Measurements from ENCODE around the gene CBFB. TPM values are rescaled to one million over a fixed set of nuclear protein-coding genes. Genes with fewer than 3 reads are reported as not detected.

The CBFB gene
- total and polyA plus RNA-seq, 9 of the 15 experiments (the other 6 are each of a cell fraction or from before 2014, with no cell fraction given), result 22.0 to 112 (median 66.5) TPM

DNA sequence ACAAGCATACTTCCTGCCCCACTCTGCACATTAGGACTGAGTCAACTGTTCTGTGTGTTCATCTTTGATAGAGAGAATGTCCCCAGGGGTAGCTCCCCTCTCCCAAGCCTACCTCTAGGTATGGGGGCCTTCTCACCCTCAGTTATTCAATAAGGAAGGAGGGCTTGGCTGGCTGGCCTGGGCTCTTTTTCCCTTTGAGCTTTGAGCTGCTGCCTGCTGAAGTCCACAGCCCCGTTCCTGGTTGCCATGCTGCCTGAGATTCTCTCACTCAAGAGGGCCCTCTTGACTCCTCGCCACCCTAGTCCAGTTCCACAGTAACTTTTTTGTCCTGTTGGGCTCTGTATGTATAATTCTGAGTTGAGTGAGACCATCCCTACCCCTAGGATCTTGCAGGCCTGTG is 116.8 kb downstream of the CBFB start:
- Histone ChIP-seq H3K4me1 (replicated peaks in 1 of 2; ENCODE audit: control insufficient read depth in 2 of 2, insufficient read depth in 2 of 2, low read length in 2 of 2) (peaks cover 0 to 16% of the 10 kb centered on the region in 2 experiments; a peak in 2 of 5 replicates), H3K9me1 (ENCODE audit: control insufficient read depth, insufficient read depth, low read length) (no peaks in the 10 kb centered on the region), H3K36me3 (ENCODE audit: control insufficient read depth, insufficient read depth, low read length) (peaks cover 81% of the 10 kb centered on the region), H3K27ac (ENCODE audit: extremely low read depth, low read depth, low read length) (no peak overlapping the region), H3K4me3 (no peak overlapping the region), H2AFZ (ENCODE audit: low read depth, low read length) (no peak overlapping the region), H3K27me3 (ENCODE audit: control insufficient read depth in 2 of 2, insufficient read depth in 2 of 2, low read length in 2 of 2) (no peaks in the 10 kb centered on the region), H4K20me1 (replicated peaks; ENCODE audit: control insufficient read depth, insufficient read depth, low read length) (no peaks in the 10 kb centered on the region), H3K9me3 (replicated peaks; ENCODE audit: control insufficient read depth, insufficient read depth, low read depth, low read length) (no peaks in the 10 kb centered on the region), H3K9ac (ENCODE audit: insufficient read depth in 1 of 2, low read depth in 2 of 2, low read length in 2 of 2) (no peak overlapping the region; a peak in 1 of 4 replicates), H3K4me2 (ENCODE audit: insufficient read depth, low read length) (no peak overlapping the region), H3K79me2 (ENCODE audit: control insufficient read depth, insufficient read depth, low read length) (no peaks in the 10 kb centered on the region)
- BruUV-seq (replicated peaks), result no TSS peak
- FAIRE-seq, result no peak
- POLR2A ChIA-PET, result interaction anchor here (0.6 to 1.4 kb wide), 4 partner anchors 9 to 172 kb away, joined by 3 read pairs; no protein-coding TSS in a partner anchor
- CTCF ChIA-PET (ENCODE audit: low intra/inter-chr PET ratio), result no interaction called here
- in situ Hi-C loops (cut with MboI), result no loop called here
- no peak for TF ChIP-seq NEUROD1 (IDR thresholded peaks at IDR 0.05; ENCODE audit: borderline replicate concordance, low read depth, low read length, partially characterized antibody)
- TF ChIP-seq HCFC1 (IDR thresholded peaks at IDR 0.05; ENCODE audit: low read depth, low read length), result no peak
- no peak for TF ChIP-seq DIDO1 (tag; IDR thresholded peaks at IDR 0.05; ENCODE audit: low read depth)
- no peak for TF ChIP-seq SNAPC5 (CRISPR knock-in tag; IDR thresholded peaks at IDR 0.05)
- WGBS (ENCODE audit: insufficient coverage, low coverage, missing lambda C conversion rate), result 92% methylated on average over 2 of the region's 2 CpGs
- DNase-seq (ENCODE audit: extremely low read depth in 1 of 4, low spot score in 3 of 4), result no peak
- intact Hi-C loops (cut with micrococcal nuclease), result no loop called here
- no peak for ATAC-seq

DNA sequence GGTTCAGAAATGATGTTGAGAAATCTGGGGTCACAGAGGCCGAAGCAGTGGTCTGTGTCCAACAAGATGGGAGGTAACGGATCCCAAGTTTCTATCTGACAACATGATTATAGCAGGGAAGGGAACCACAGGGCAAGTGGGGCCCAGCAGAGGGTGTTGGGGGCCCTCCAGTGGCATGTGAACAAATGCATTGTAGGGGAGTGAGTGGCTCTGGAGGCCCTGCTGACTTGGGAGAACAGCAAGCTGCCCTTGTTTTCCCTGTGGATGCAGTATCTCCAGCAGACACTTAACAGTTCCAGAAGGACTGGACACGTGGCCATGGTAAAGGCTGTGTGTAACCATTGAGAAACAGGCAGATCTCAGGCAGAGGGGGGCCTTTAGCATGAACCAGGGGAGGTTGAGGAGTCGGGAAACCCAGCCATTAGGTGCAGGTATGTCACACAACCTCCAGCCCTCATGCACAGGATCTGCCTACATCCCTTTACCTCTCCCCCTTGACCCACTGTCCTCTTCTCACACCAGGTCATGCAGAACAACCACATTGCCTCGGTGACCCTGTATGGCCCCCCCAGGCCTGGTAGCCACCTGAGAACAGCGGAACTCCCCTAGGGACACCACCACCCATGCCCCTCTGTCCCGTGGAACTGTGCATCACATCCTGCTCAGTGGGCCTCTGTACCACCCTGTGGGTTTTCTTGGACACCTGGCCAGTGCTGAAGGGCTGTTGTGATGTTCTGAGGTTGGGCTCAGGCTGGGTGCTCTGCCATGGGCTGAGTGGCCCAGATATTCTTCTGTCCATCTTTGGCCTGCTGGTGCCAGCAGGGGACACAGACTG is 117.8 kb downstream of the CBFB start:
- Histone ChIP-seq H3K27me3 (ENCODE audit: control insufficient read depth in 2 of 2, insufficient read depth in 2 of 2, low read length in 2 of 2) (no peaks in the 10 kb centered on the region), H3K36me3 (ENCODE audit: control insufficient read depth, insufficient read depth, low read length) (peaks cover 71% of the 10 kb centered on the region), H3K9me1 (ENCODE audit: control insufficient read depth, insufficient read depth, low read length) (no peaks in the 10 kb centered on the region), H2AFZ (ENCODE audit: low read depth, low read length) (no peak overlapping the region), H3K9me3 (replicated peaks; ENCODE audit: control insufficient read depth, insufficient read depth, low read depth, low read length) (no peaks in the 10 kb centered on the region), H3K27ac (ENCODE audit: extremely low read depth, low read depth, low read length) (no peak overlapping the region), H4K20me1 (replicated peaks; ENCODE audit: control insufficient read depth, insufficient read depth, low read length) (no peaks in the 10 kb centered on the region), H3K9ac (ENCODE audit: insufficient read depth in 1 of 2, low read depth in 2 of 2, low read length in 2 of 2) (no peak overlapping the region), H3K79me2 (ENCODE audit: control insufficient read depth, insufficient read depth, low read length) (no peaks in the 10 kb centered on the region), H3K4me1 (replicated peaks in 1 of 2; ENCODE audit: control insufficient read depth in 2 of 2, insufficient read depth in 2 of 2, low read length in 2 of 2) (peaks cover 0 to 26% of the 10 kb centered on the region in 2 experiments; a peak in 2 of 5 replicates), H3K4me2 (ENCODE audit: insufficient read depth, low read length) (no peak overlapping the region), H3K4me3 (no peak overlapping the region)
- FAIRE-seq (no peak), DNase-seq (ENCODE audit: extremely low read depth in 1 of 4, low spot score in 3 of 4) (no peak), ATAC-seq (no peak)
- intact Hi-C loops (cut with micrococcal nuclease), result no loop called here
- no TSS peak for BruUV-seq (replicated peaks)
- in situ Hi-C loops (cut with MboI), result no loop called here
- ChIA-PET POLR2A (interaction anchor here (1.4 kb wide), 1 partner anchor 12 kb away, joined by 3 read pairs; no protein-coding TSS in a partner anchor), CTCF (ENCODE audit: low intra/inter-chr PET ratio) (no interaction called here)
- 71% methylated on average over 6 of the region's 7 CpGs for WGBS (ENCODE audit: insufficient coverage, low coverage, missing lambda C conversion rate)
- TF ChIP-seq, protein P1, sequence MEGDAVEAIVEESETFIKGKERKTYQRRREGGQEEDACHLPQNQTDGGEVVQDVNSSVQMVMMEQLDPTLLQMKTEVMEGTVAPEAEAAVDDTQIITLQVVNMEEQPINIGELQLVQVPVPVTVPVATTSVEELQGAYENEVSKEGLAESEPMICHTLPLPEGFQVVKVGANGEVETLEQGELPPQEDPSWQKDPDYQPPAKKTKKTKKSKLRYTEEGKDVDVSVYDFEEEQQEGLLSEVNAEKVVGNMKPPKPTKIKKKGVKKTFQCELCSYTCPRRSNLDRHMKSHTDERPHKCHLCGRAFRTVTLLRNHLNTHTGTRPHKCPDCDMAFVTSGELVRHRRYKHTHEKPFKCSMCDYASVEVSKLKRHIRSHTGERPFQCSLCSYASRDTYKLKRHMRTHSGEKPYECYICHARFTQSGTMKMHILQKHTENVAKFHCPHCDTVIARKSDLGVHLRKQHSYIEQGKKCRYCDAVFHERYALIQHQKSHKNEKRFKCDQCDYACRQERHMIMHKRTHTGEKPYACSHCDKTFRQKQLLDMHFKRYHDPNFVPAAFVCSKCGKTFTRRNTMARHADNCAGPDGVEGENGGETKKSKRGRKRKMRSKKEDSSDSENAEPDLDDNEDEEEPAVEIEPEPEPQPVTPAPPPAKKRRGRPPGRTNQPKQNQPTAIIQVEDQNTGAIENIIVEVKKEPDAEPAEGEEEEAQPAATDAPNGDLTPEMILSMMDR (IDR thresholded peaks at IDR 0.05 in 2 of 3, conservative IDR thresholded peaks at IDR 0.05 in 1 of 3; ENCODE audit: insufficient read depth in 2 of 3, low read depth in 1 of 3, low read length in 3 of 3), result peak in 1 of 3 experiments; percentile 21; a peak in 2 of 6 replicates
